ENCODE data around the gene MTHFD1L.

The MTHFD1L gene

DNA sequence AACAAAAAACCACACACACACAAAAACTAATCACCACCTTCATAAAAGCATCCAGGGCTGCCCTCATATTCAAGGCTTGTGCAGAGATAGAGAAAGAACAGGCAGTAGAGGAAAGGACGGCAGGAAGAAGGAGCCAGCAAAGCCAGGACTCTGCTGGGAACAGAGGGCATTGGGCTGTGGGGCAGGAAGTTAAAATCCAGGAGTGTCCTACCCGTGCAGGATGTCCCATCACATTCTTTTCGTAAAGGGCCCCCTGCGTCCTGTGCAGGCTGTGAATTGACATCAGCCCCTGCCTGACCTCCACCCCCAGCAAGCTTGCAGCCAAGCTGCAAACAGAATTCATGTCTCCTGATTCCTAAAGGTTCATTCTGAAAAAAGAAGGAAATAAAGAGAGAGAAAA is 277.8 kb downstream of the MTHFD1L start:
- Histone ChIP-seq H3K36me3 (ENCODE audit: low read length) (no peaks in the 10 kb centered on the region), H4K20me1 (ENCODE audit: low read depth, low read length) (no peaks in the 10 kb centered on the region), H3K9me3 (ENCODE audit: insufficient read depth, low read length) (no peaks in the 10 kb centered on the region), H3K27ac (ENCODE audit: low read depth, low read length) (no peak overlapping the region), H3K27me3 (ENCODE audit: low read length) (no peaks in the 10 kb centered on the region), H3F3A (ENCODE audit: insufficient read depth) (no peaks in the 10 kb centered on the region), H3K9me2 (replicated peaks; ENCODE audit: insufficient read depth, low read length) (no peaks in the 10 kb centered on the region), H3K4me2 (ENCODE audit: low read depth, low read length, poor library complexity, severe bottlenecking) (no peak overlapping the region), H3K4me3 (ENCODE audit: insufficient read depth, low read length, poor library complexity, severe bottlenecking) (no peak overlapping the region), H2AFZ (ENCODE audit: low read depth, low read length, severe bottlenecking) (no peak overlapping the region), H3K9ac (ENCODE audit: low read length) (no peak overlapping the region), H3K79me2 (ENCODE audit: insufficient read depth, low read length) (no peaks in the 10 kb centered on the region)
- no peak for TF ChIP-seq EZH2phosphoT487 (conservative IDR thresholded peaks at IDR 0.05; ENCODE audit: low read length)
- TF ChIP-seq CTCF (IDR thresholded peaks at IDR 0.05; ENCODE audit: insufficient read depth, low read length, poor library complexity, severe bottlenecking): no peak

DNA sequence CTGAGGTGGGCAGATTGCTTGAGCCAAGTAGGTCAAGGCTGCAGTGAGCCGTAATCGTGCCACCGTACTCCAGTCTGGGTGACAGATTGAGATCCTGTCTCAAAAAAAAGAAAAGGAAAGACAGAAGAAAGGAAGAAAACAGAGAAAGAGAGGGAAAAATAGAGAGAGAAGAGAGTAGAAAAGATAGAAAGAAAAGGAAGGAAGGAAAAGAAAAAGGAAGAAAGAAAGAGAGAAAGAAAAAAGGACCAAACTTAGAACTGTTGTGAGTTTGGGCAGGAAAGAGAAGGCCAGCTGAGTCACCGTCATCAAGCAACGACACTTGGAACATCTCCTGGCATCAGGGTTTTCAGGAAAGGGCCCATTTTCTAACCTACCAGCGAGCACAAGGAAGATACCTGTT is 278.3 kb downstream of the MTHFD1L start:
- H3K9ac ChIP-seq (ENCODE audit: low read length): no peak overlapping the region
- H3K27ac ChIP-seq (ENCODE audit: low read depth, low read length): no peak overlapping the region
- H3K4me3 ChIP-seq (ENCODE audit: insufficient read depth, low read length, poor library complexity, severe bottlenecking): no peak overlapping the region
- H3K79me2 ChIP-seq (ENCODE audit: insufficient read depth, low read length): no peaks in the 10 kb centered on the region
- no peaks in the 10 kb centered on the region for H3K36me3 ChIP-seq (ENCODE audit: low read length)
- H3K4me2 ChIP-seq (ENCODE audit: low read depth, low read length, poor library complexity, severe bottlenecking): no peak overlapping the region
- no peaks in the 10 kb centered on the region for H3K27me3 ChIP-seq (ENCODE audit: low read length)
- H3F3A ChIP-seq (ENCODE audit: insufficient read depth): no peaks in the 10 kb centered on the region
- H4K20me1 ChIP-seq (ENCODE audit: low read depth, low read length): no peaks in the 10 kb centered on the region
- no peaks in the 10 kb centered on the region for H3K9me2 ChIP-seq (replicated peaks; ENCODE audit: insufficient read depth, low read length)
- no peaks in the 10 kb centered on the region for H3K9me3 ChIP-seq (ENCODE audit: insufficient read depth, low read length)
- H2AFZ ChIP-seq (ENCODE audit: low read depth, low read length, severe bottlenecking): no peak overlapping the region
- TF ChIP-seq CTCF (IDR thresholded peaks at IDR 0.05; ENCODE audit: insufficient read depth, low read length, poor library complexity, severe bottlenecking) (no peak), EZH2phosphoT487 (conservative IDR thresholded peaks at IDR 0.05; ENCODE audit: low read length) (no peak)

GRCh38 chr6:151147118-151147832 is 281.8 kb downstream of the MTHFD1L start:
- Histone ChIP-seq H3F3A (ENCODE audit: insufficient read depth) (no peaks in the 10 kb centered on the region), H3K4me3 (ENCODE audit: insufficient read depth, low read length, poor library complexity, severe bottlenecking) (no peak overlapping the region), H3K9me3 (ENCODE audit: insufficient read depth, low read length) (no peaks in the 10 kb centered on the region), H3K4me2 (ENCODE audit: low read depth, low read length, poor library complexity, severe bottlenecking) (no peak overlapping the region), H2AFZ (ENCODE audit: low read depth, low read length, severe bottlenecking) (no peak overlapping the region), H3K27ac (ENCODE audit: low read depth, low read length) (no peak overlapping the region), H4K20me1 (ENCODE audit: low read depth, low read length) (no peaks in the 10 kb centered on the region), H3K36me3 (ENCODE audit: low read length) (no peaks in the 10 kb centered on the region), H3K9me2 (replicated peaks; ENCODE audit: insufficient read depth, low read length) (no peaks in the 10 kb centered on the region), H3K27me3 (ENCODE audit: low read length) (no peaks in the 10 kb centered on the region), H3K9ac (ENCODE audit: low read length) (no peak overlapping the region), H3K79me2 (ENCODE audit: insufficient read depth, low read length) (no peaks in the 10 kb centered on the region)
- TF ChIP-seq CTCF (IDR thresholded peaks at IDR 0.05; ENCODE audit: insufficient read depth, low read length, poor library complexity, severe bottlenecking) (no peak), EZH2phosphoT487 (conservative IDR thresholded peaks at IDR 0.05; ENCODE audit: low read length) (no peak)

Measured in SU-DHL-6 (cell line).